GM23338 (cell line): ENCODE data around the gene TBC1D14.

Source experiments
- CREB1 ChIP-seq: fragments of 250-450 bp; sonication (Bioruptor Pico); IDR thresholded peaks from 2 replicates; pipeline ENCODE4 v1.5.0; 2020; ENCODE audit warnings: low read depth, mild to moderate bottlenecking, moderate library complexity
- EZH2 ChIP-seq: fragments of 200-600 bp; sonication (generic); IDR thresholded peaks from one replicate; pipeline ENCODE4 v1.8.0; 2017; ENCODE audit warnings: antibody characterized with exemption, mild to moderate bottlenecking, low read depth; ENCODE audit not compliant: unreplicated experiment
- POLR2AphosphoS5 ChIP-seq: IDR thresholded peaks from 2 replicates; pipeline ENCODE4 v1.6.1; 2016; ENCODE audit warnings: antibody characterized with exemption, low read depth
- TF ChIP-seq, protein P1 (sequence below), 2 experiments: fragments of 200-600 bp in 1 of 2; sonication (generic) in 1 of 2; conservative IDR thresholded peaks; 2 replicates each; pipeline versions ENCODE4 v1.5.1 to v1.6.1; 2016 to 2017; ENCODE audit warnings: antibody characterized with exemption in 2 of 2, low read depth in 2 of 2, mild to moderate bottlenecking in 2 of 2, moderate library complexity in 1 of 2

DNA sequence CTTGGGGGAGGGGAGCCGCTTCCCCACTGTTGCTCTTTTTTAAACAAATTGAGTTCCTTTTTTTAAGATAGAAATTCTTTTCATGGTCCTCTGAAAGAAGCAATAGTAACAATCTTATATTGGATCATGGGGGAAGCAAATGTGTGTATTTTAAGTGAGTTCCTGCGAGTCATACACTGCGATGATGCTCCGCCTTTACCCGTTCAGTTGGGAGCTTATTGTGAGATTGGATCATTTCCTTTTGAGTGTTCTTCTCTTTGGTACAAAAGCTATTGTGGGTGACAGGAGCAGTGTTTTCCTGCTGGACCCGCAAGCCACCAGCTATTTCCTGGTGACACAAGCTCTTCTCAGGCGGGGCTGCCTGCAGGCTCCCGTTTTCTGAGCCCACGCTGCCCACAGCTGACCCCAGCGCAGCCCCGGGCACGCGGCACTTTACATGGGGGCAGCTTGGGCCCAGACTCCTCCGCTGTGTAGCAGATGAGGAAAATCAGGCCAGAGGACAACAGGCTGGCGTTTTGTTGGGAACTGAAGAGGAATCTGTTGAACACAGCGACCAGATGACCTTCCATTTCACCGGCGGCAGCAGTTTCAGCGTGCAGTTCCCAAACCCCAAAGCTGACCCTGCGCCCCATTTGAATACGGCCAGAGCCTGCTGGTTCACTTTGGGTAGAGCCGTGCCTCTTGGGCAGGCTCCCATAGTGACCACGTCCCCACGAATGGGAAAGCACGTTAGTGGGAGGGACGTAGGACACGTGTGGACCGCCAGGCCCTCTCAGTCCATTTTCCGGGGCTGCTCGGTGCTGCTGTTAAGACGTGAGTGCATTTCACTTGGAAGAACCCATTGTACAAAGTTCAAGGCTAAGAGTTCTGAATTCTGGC, 145.7 kb downstream of the TBC1D14 start:
- TF ChIP-seq, protein P1, sequence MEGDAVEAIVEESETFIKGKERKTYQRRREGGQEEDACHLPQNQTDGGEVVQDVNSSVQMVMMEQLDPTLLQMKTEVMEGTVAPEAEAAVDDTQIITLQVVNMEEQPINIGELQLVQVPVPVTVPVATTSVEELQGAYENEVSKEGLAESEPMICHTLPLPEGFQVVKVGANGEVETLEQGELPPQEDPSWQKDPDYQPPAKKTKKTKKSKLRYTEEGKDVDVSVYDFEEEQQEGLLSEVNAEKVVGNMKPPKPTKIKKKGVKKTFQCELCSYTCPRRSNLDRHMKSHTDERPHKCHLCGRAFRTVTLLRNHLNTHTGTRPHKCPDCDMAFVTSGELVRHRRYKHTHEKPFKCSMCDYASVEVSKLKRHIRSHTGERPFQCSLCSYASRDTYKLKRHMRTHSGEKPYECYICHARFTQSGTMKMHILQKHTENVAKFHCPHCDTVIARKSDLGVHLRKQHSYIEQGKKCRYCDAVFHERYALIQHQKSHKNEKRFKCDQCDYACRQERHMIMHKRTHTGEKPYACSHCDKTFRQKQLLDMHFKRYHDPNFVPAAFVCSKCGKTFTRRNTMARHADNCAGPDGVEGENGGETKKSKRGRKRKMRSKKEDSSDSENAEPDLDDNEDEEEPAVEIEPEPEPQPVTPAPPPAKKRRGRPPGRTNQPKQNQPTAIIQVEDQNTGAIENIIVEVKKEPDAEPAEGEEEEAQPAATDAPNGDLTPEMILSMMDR (conservative IDR thresholded peaks at IDR 0.05; ENCODE audit: low read depth in 2 of 2), result no peak
- TF ChIP-seq POLR2AphosphoS5 (no peak), CREB1 (CRISPR knock-in tag) (no peak), EZH2 (no peak)
